ENCODE measurements around the gene PUS1.
"Not testable (repeated sequence)": the region's sequence is repeated elsewhere in the genome, so short reads cannot be mapped to it uniquely, and the experiment has no call there.

Gene PUS1

DNA sequence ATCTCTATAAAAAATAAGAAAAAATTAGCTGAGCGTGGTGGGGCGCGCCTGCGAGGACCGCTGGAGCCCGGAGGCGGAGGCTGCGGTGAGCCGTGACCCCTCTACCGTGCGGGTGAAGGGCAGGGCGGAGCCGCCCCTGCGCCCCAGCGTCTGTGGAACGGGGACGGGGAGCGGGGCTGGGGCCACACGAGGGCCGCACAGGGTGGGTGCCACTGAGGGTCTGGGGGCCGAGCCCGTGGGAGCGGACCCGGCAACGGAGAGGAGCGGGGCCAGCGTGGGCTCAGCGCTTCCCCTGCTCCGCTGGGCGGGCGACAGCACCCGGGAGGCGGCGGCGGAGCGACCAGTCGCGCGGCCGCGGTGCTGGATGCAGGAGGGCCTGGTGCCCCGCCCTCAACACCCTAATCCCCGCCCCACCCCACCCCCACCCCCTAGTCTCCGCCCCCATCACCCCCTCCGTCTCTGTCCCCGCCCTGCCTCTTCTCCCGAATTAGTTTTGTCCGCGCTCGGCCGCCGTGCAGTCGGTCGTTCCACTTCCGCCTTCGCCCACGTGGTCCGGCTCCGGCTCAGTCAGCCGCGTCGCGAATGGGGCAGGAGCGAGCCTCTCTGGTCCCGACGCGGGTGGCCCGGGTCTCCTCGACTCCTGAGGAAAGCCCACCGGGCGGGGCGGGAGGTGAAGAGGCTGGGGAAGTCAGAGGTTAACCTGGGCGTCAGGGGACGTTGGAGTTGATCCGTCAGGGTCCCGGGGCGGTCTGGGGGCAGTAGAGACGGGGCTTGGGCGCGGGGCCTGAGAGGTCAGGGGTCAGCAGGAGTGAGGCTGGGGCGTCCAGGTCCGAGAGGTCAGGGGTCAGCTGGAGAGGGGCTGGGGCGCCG is at the start of gene PUS1:
TSS of gene PUS1 (plus strand) at position 566 of the 870 bp plus-strand sequence. CDS start 447 bp downstream, outside the sequence.
- DNase-seq (ENCODE audit: low read depth in 2 of 2): peak; percentile 83 to 84

DNA sequence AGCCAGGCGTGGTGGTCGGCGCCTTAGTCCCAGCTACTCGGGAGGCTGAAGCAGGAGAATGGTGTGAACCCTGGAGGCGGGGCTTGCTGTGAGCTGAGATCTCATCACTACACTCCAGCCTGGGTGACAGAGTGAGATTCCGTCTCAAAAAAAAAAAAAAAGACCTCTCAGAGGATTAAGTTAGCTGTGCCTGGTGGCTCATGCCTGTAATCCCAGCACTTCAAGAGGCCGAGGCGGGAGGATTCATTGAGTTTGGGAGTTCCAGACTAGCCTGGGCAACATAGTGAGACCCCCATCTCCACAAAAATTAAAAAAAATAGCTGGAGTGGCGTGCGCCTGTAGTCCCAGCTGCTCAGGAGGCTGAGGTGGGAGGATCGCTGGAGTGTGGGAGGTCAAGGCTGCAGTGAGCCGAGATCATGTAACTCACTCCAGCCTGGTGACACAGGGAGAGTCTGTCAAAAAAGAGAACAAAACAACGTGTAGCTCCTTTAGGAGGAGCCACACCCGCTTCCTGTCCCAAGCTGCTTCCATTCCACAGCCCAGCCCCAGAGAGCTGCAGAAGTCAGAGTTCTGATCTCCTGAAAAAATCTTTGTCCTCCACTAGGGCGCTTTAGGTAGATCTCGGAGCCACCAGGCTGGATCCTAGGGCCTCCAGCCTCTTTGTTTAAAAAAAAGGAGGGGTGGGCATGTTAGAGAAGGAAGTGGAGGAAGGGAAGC is 46.1 kb upstream of the PUS1 start:
- DNase-seq (ENCODE audit: low read depth in 2 of 2): no peak

DNA sequence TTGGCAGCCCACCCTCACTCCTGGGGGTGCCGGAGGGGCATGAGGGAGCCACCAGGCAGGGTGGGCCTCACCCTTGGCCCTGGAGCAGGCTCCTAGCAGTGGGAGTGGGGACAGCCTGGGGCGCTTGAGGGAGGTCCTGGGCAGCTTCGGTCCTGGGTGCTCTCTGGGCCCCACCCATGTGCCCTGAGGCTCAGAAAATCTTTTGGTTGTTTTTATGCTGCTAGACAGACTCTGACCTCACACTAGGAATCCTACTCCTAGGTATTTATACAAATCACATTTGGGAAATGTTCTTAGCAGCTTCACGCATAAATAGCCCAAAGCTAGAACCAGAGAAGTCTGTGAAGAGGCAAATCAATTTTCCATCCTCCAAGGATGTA is 45.6 kb upstream of the PUS1 start:
- DNase-seq (ENCODE audit: low read depth in 2 of 2): no peak

DNA sequence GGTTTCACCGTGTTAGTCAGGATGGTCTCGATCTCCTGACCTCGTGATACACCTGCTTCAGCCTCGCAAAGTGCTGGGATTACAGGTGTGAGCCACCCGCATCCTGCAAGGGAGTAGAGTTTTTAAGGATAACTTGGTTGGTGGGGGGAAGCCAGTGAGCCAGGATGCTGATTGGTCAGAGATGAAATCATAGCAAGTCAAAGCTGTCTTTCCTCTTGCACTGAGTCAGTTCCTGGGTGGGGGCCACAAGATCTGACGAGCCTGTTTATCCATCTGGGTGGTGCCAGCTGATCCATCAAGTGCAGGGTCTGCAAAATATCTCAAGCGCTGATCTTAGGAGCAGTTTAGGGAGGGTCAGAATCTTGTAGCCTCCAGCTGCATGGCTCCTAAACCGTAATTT is 44.0 kb upstream of the PUS1 start:
- not testable (repeated sequence) for DNase-seq (ENCODE audit: low read depth in 2 of 2)

DNA sequence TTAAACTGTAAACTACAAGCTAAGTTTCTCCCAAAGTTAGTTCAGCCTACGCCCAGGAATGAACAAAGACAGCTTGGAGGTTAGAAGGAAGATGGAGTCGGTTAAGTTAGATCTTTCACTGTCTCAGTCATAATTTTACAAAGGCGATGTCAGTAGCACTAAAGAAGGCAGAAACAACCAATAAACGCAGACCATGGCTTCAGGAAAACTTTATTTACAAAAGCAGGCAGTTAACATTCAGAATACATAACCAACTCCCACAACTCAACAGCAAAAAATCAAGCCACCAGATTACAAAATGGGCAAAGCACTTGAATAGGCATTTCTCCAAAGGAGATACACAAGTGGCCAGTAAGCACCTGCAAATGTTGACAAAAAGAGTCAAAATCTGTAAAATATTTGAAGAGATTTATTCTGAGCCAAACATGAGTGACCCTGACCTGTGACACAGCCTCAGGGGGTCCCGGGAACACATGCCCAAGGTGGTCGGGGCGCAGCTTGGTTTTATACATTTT is 43.5 kb upstream of the PUS1 start:
- DNase-seq (ENCODE audit: low read depth in 2 of 2): no peak

DNA sequence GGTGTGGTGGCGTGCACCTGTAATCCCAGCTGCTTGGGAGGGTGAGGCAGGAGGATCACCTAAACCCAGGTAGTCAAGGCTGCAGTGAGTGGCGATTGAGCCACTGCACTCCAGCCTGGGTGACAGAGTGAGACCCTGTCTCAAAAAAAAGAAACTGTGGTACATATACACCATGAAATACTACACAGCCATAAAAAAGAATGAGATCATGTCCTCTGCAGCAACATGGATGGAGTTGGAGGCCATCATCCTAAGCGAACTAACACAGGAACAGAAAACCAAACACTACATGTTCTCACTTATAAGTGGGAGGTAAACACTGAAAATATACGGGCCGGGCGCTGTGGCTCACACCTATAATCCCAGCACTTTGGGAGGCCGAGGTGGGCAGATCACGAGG is 37.4 kb upstream of the PUS1 start:
- DNase-seq (ENCODE audit: low read depth in 2 of 2): not testable (repeated sequence)

DNA sequence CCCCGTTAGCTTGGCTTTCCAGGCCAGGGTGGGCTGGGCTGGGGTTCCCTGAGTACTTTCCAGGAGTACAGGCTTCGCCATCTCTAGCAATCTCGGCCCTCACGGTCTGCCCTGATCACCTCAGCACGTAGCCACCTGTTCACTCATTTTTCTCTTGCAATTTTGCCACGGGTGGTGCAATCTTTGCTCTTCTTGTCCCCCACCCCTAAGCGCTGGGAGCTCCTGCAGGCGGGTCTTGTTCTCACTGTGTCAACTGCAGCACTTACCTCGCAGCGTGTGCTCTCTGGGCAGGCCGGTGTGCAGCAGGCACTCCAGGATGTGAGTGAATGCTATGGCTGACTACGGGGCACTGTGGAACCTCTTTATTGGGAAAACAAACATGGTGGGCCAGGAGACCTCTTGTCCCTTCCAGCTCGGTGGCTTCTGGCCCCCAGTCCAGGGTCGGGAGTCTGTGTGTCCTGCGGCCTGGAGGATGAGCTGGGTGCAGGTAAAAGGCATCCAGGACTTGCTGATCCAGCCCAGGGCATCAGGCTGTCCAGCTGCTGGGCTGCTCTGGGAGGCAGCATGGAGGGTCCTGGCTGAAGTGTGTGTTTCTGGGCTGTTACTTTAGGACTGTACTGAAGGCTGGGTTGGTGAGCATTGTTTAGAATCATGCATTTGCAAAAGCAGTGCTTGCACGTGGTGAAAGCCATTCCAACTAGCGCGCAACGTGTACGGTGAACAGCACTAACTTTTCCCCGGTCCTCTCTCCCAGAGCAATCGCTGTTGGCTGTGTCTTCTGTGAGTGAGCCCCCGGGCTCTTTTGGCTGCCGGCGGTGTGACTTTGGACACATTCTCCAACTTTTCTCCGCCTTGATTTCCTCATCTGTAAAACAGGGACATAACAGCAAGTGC is 36.1 kb upstream of the PUS1 start:
- DNase-seq (ENCODE audit: low read depth in 2 of 2): no peak

DNA sequence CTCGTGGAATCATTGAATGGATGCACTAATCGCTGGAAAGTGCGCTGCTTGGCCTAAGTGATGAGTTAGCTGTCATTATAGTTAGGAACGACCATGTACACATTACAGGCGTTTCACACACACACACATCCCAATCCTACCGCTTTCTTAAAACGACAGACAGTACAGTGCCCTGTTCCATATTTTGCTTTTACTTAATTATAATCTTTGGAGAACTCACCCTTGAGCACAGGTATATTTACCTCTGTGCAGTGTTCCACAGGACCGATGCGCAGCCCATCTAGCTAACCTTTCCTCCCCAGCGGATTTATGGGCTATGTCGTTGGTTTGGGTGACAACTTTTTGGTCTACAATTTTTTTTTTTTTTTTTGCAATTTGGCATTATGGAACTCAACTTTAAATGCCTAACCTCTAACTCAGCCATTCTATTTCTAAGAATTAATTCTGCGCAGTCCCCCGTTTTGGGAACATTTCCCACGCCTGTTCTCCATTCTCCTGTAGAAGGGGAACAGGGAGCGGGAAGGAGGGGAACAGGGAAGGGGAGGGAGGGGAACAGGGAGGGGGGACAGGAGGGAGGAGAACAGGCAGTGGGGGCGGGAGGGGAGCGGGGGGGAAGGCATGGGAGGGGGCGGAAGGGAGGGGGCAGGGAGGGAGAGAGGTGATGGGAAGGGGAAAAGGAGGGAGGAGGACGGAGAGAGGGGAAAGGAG is 35.3 kb upstream of the PUS1 start:
- DNase-seq (ENCODE audit: low read depth in 2 of 2): no peak

DNA sequence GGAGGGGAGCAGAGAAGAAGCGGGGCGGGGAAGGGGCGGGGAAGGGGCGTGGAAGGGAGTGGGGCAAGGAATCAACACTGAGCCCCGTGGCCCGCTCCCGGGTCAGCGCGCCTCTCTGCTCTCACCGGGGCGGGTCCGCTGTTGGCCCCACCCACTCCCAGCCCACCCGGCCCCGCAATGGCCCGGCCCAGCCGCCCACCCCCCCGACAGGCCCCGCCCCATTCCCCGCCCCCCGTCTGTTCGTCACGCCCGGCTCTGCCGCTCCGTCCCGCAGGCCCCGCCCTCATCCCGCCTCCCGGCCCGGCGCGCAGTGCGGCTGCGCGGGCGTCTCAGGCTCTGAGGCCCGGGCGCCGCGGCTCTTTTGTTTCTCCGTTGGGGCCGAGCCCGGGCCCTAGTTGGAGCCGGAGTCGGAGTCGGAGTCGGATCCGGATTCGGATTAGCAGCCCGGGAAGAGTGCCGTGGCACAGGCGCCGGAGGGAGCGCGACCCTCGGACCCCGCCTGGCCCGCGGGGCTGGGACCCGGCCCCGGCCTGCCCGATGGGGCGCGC is 34.7 kb upstream of the PUS1 start, which contains the start of gene ULK1:
TSS of gene ULK1 (plus strand) at position 310 of the 548 bp plus-strand sequence. CDS start 380 bp downstream, outside the sequence.
- DNase-seq (ENCODE audit: low read depth in 2 of 2): peak; percentile 82 to 95

DNA sequence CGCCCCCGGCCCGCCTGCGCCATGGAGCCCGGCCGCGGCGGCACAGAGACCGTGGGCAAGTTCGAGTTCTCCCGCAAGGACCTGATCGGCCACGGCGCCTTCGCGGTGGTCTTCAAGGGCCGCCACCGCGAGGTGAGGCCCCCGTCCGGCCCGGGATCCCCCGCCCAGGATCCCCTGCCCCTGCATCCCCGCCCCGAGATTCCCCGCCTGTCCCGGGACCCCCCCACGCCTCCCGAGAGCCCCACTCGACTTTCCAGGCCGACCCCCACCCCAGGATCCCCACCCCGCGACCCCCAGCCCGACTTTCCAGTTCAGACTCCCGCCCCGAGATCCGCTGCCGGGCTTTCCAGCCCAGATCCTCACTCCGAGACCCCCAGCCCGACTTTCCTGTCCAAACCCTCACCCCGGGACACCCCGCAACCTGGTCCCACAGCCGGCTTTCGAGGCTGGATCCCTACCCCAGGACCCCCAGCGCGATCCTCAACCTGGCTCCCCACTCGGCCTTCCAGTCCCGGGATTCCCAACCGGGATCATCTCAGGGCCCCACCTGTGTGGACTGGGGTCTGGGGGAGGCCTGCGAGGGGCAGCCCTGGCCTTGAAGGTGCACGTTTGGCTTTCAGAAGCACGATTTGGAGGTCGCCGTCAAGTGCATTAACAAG is 34.0 kb upstream of the PUS1 start:
- no peak for DNase-seq (ENCODE audit: low read depth in 2 of 2)

DNA sequence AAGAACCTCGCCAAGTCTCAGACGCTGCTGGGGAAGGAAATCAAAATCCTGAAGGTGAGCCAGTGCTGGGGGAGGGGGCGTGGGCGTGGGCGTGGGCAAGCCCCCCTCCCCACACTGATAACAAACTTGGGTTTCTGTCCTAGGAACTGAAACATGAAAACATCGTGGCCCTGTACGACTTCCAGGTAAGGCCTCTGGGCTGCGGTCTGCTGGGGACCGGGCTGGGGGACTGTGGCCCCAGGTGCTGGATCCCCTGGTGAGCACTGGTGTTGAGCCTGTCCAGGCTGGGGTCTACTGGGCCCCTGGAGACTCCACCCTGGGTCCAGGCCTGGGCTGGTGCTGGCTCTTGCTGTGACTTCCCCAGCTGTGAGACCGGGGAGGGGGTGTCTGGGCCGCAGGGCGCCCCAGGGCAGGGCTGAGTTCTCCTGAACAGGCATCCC is 33.4 kb upstream of the PUS1 start:
- no peak for DNase-seq (ENCODE audit: low read depth in 2 of 2)

DNA sequence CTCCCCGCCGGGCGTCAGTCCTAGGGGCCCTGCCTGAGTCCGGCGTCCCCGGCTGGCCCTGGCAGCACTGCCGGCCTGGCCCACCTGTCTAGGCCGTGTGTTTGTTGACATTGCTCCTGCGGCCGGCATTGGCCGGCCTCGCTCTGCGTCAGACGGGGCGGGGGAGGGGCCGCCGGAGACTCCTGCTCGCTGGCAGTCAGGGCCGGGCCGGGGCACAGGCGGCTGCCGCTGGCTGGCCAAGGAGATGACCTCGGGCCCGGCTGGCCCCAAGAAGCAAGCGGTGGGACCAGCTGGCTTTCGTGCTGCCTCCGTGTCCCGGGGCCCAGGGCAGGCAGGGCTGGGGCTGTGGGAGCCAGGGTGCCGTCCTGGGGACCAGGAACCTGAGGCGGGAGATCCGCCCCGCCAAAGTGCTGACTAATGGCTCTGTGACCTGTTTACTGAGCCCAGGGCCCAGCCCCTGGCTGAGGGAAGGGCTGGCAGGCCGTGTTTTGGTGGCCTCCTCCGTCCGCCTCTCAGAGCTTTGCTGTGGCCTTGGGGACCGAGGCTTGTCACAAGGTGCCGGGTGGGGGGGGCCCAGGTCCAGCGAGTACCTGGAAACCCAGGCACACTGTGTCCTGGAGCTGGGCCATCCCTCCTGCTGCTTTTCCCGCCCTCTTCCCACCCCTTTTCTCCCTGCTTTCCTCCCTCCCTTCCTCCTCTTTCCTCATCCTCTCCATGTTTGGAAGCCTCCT is 32.8 kb upstream of the PUS1 start:
- peak; percentile 17 to 45 for DNase-seq (ENCODE audit: low read depth in 2 of 2)

DNA sequence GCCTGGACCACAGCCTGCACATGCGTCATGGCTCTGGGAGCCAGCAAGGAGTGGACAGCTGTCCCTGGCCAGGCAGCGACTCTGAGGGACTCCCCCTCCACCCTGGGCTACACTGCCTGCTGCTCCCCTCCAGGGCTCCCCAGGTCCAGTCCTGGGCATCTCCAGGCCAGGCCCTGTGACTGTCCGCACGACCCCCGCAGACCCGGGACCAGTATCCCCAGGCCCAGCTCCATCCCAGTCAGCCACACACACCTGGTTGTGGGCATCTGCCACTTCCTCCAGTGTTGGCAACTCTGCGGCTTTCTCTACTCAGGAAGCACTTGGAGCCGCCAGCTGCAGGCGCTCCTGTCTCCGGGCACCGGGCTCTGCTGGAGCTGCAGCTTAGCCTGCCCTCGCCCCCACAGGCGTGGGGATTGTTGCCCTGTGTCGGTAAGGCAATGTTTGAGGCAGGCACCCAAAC is 32.2 kb upstream of the PUS1 start:
- DNase-seq (ENCODE audit: low read depth in 2 of 2): no peak

DNA sequence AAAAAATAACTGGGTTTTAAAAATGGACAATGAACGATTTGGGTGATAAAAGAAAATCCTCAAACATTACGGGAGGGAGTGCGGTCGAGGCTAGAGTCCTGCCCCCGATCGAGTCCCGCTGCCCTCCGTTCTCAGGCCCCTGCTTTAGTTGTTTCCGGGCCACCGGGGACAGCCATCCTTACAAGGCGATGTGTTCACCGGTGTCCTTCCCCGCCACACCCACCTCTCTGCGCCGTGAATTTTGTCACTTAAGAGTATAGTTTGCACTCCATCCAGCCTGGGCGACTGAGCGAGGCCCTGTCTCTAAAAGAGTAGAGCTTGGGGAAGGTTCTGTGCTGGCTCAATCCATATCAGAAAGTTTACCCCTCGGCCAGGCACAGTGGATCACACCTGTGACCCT is 31.8 kb upstream of the PUS1 start:
- no peak for DNase-seq (ENCODE audit: low read depth in 2 of 2)

DNA sequence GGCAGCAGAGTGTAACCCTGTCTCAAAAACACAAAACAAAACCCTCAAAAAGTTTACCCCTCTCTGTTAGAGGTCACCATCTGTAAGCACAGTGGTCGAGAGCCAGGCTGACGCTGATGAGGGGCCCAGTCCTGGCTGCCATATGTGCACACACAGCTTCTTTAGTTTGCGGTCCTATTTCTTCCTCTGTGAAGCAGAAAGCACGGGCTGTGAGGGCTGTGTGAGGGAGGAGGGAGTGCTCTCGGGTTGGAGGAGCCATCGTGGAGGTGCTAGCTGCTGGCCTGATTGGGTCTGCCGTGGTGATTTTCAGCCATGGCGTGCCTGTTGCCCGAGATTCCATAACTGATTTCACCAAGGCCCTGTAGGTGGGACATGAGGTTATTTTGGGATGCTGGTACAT is 31.2 kb upstream of the PUS1 start:
- no peak for DNase-seq (ENCODE audit: low read depth in 2 of 2)

DNA sequence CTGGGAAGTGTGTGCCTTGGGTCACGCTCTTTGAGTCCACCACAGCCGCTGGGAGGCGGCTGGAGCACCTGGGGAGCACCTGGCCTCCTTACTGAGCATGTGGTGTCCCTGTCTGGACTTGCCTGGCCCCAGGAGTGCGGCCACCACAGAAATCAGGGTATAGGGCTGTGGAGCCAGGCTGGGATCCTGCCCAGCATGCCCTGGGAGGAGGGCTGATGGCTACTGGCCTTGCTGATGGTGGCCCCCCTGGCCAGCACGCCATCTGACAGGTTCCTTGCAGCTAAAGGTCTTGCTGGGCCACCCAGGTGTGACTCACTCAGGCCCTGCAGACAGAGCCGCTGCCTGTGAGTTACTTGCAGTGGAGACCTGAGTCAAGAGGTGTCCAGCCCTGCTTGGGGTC is 28.7 kb upstream of the PUS1 start:
- DNase-seq (ENCODE audit: low read depth in 2 of 2): no peak

DNA sequence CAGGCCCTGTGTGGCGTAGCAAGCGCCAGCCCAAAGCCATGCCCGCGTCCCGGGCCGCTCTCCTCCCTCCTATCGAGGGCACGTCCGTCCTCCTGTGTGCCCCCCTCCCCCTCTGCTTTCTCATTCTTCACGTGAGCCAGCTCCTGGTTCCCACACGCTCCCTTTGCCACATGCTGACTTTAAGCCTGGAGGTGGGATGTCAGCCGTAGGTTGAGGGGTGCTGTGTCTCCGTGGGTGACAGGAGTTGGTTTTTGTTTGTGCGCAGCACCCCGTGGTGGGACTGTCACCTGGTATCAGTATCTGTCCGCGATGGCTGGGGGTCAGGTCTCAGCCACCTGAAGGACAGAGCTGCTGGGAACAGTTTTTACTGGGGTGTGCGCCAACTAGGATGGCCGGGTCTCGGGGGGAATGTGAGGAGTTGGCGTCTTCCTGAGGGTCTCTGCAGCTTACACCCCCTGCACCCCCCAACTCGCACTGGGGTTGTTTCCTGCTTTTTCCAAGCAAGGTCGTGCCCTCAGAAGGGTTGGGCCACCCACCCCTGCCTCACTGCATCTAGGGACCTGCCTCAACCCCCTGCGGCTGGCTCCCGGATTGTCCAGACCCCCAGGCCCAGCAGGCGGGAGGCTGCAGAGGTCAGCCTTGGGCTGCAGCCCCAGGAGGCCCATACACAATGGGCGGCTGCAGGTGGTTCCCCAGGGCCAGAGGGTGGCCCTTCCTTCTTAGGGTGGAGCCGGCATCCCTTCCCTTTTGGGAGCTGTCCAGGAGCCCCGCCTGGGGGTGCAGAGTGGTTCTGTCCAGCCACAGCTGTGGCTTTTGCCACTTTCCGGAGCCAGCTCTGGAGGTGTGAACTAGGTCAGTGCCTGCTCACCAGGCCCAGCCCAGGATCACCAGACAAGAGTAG is 27.4 kb upstream of the PUS1 start:
- DNase-seq (ENCODE audit: low read depth in 2 of 2): no peak

Data from stimulated activated CD4-positive, alpha-beta T cell treated with anti-CD3 and anti-CD28 coated beads, Interleukin-1b, Interleukin-23, amount 100 ng/mL, for 1 hour (primary cell).